Activated CD8-positive, alpha-beta memory T cell treated with anti-CD3 and anti-CD28 coated beads for 36 hours (primary cell): Measurements from ENCODE around the gene UGT1A3. TPM values are rescaled to one million over a fixed set of nuclear protein-coding genes. Genes with fewer than 3 reads are reported as not detected.
"Not testable (repeated sequence)": the region's sequence is repeated elsewhere in the genome, so short reads cannot be mapped to it uniquely, and the experiment has no call there.

Experiments
- CTCF ChIA-PET: fragments of 350-600 bp; sonication (Branson Sonifier 250); formaldehyde crosslinking; loops from one replicate; lab custom pipeline; 2021; ENCODE audit warnings: antibody characterized with exemption; lab: Charles Lee
- POLR2A ChIA-PET: fragments of 350-600 bp; sonication (Branson Sonifier 250); formaldehyde crosslinking; loops from one replicate; lab custom pipeline; 2021; ENCODE audit warnings: antibody characterized with exemption; lab: Charles Lee
- total RNA-seq, 2 experiments: library from RNA; stranded (reverse); gene quantifications; one replicate each; pipeline ENCODE4 v1.2.3, GENCODE V29; 2021

Gene UGT1A3
- total RNA-seq: not detected

DNA sequence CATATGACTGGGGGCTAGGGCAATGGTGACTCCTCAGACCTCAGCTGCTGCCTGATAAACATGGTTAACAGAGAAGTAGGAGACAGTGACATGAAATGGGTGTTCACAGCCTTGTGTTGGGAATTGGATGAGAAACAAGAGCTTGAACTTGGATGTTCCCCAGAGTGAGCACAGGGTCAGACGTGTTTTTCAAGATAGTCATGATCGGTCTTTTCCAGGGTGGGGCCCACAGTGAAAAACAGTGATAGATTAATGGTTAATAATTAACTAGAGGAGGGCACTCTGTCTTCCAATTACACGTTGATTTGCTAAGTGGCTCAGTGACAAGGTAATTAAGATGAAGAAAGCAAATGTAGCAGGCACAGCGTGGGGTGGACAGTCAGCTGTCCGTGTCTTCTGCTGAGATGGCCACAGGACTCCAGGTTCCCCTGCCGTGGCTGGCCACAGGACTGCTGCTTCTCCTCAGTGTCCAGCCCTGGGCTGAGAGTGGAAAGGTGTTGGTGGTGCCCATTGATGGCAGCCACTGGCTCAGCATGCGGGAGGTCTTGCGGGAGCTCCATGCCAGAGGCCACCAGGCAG, at the start of gene UGT1A3:
UGT1A3 (plus strand) TSS at position 320 of the 579 bp plus-strand sequence; CDS start at position 405, 85 bp downstream.
- POLR2A ChIA-PET: no interaction called here
- CTCF ChIA-PET: no interaction called here

GRCh38 chr2:233679196-233679595, 49.6 kb upstream of the UGT1A3 start:
- CTCF ChIA-PET: no interaction called here
- POLR2A ChIA-PET: no interaction called here

DNA sequence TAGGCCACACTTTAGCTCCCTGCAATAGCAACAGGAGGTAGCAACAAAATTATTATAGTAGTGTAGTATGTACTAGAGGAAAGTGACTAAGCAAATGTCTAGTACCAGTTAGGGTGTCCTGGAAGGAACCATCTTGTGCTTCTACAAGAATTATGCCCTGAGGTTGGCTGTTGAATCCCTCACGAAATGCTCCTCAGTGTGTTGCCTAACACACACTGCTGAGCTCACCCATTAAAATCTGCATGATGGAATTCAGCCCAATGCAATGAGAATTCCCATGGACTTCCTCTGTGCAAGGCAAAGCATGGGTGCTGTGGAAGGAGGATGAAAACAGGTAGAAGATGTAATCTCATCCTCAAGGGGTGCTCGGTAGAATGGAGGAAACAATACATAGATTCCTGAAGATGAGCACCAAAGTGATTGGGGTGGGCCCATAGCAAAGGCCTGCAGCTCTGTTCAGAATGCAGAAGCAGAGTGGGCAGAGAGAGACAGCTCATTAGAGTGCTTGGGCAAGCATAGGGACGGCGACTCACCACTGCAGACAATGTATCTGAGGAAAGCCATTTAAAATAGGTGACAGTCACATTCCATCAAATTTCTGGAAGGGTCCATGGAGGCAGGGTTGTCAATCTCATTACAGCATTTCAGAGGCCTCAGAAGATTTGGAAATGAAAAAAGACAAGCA, 48.3 kb upstream of the UGT1A3 start:
- ChIA-PET CTCF (no interaction called here), POLR2A (no interaction called here)

DNA sequence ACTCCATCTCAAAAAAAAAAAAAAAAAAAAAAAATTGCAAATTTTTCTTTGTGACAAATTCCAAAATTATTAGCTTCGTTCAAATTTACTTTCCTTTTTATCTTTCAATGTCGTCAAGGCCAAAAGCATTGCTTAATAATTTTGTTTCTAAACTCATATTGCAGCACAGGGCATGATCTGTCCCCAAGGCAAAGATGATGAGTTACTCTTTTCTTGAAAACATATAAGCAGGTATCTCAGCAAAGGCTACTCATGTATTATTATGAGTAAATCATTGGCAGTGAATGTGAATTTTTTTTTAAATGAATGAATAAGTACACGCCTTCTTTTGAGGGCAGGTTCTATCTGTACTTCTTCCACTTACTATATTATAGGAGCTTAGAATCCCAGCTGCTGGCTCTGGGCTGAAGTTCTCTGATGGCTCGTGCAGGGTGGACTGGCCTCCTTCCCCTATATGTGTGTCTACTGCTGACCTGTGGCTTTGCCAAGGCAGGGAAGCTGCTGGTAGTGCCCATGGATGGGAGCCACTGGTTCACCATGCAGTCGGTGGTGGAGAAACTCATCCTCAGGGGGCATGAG, 47.2 kb upstream of the UGT1A3 start, which contains the start of gene UGT1A7:
UGT1A7 (plus strand) TSS at position 381 of the 579 bp plus-strand sequence; CDS start at position 418, 37 bp downstream.
- CTCF ChIA-PET: no interaction called here

DNA sequence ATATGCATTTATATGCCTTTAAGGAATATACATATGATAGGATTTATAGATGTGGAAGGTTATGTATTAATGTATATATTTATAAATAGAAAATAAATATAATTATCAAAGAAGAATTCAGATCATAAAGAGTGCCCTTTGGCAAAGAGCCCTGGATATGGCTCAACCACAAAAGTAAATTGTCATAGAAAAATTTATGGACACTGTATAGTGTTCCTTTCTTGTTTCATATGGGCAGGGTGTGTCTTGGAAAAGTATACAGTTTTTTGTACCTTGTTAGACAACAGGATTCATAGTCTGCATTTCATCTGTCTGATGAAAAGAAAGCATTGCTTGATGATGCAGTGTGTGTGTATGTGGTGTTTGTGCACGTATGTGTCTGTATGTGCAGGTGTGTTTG, 44.2 kb upstream of the UGT1A3 start:
- ChIA-PET CTCF (no interaction called here), POLR2A (no interaction called here)

More for the DNA sequence above, 47.2 kb upstream of the UGT1A3 start, which contains the start of gene UGT1A7:
- POLR2A ChIA-PET: no interaction called here

- CTCF ChIA-PET: no interaction called here
- POLR2A ChIA-PET: no interaction called here
These were observed 41.9 kb upstream of the UGT1A3 start for GRCh38 chr2:233686928-233687327.

DNA sequence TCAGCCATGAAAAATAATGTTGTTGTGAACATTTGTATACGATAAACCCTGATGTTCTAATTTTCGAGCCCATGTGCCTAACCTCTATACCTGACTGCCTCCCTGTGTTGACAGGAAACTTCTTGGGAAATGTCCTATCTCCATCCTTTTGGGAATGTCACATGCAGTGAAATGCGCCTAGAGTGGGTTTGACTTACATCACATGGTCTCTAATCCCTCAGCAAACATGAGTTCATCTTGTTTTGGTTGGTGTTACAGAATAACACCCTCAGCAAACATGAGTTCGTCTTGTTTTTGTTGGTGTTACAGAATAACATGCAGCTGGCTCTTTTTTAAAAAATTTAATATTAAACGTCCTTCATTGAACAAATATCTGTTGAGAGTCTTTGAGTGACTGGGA, 40.5 kb upstream of the UGT1A3 start:
- CTCF ChIA-PET: no interaction called here
- POLR2A ChIA-PET: no interaction called here

DNA sequence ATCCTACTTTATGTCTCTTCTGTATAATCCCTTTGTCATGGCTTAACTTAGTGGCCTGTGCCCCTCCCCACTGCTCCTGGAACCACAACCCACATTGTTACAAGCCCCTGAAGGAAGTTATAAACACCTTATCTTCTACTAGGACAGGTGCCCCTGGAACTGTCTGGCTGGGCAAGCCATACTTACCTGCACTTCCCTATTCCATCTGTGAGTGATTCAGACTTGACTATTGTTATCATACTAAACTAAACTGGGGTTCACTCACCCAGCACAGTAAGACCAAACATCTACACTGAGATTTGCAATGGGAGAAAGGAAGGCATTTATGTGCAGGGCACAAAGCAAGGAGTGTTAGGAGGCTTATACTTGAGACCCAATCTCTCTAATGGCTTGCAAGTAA, 39.8 kb upstream of the UGT1A3 start:
- ChIA-PET POLR2A (no interaction called here), CTCF (no interaction called here)

GRCh38 chr2:233689501-233689900, 39.3 kb upstream of the UGT1A3 start:
- ChIA-PET CTCF (no interaction called here), POLR2A (no interaction called here)

DNA sequence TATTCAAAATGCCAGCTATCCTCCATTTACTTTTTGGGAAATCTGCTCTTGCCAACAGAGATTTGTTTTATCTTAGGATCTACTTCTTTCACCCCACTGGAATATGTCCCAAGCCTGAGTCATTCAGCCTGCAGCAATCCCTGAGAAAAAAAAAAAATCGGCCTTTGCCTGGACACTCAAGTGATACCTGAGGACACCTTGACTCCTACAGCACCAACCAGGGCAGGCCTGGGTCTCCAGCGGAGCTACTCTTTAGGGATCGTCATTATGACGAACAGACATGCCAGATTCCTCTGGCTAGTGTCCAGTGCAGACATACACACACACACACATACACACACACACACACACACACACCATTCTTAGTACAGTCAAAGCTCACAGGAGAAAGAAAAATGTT, 38.4 kb upstream of the UGT1A3 start:
- POLR2A ChIA-PET: no interaction called here
- CTCF ChIA-PET: no interaction called here

DNA sequence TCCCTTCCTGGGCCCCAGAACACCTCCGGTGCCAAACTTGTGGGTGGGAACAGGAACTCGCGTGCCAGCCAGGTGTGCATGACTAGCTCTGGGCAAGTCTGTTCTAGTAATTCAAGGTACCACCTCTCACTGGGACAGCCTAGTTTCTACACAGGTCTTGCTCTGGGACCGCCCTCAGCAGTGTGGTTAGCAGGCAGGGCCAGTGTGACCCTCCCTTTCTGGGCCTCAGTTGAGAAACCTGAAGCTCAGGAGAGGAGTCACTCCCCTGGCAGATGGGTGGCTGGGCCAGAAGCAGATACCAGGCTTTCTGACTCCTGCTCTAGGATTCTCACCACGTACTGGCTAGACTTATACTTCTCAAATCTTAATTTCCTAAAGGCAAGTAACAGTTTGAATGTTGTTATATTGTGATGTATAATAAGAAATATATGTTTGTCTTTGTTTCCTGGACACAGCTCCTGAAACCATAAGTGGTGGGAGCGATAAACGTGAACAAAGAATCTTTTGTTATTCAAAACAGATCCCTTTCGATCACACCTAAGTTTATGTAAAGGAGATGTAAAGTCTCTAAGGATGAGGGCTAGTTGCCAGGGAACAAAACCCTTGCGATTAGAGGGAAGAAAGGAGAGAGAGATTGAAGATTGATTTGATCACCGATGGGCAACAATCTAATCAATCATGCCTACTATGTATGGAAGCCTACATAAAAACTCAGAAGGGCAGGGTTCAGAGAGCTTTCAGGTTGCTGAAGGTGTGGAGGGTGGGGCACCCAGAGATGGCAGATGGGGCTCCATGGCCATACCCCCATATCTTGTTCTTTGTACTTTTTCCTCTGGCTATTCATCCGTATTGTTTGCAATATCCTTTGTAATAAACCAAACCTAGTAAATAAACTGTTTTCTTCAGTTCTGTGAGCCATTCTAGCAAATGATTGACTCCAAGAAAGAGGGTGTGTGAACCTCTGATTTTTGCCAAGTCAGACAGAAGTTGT, 37.1 kb upstream of the UGT1A3 start:
- POLR2A ChIA-PET: no interaction called here
- CTCF ChIA-PET: no interaction called here

- POLR2A ChIA-PET: no interaction called here
- CTCF ChIA-PET: no interaction called here
These were observed 36.2 kb upstream of the UGT1A3 start, which contains the start of gene UGT1A6 for GRCh38 chr2:233692648-233693047. UGT1A6 (plus strand) TSS chr2:233692890; CDS start chr2:233693005, 115 bp downstream.

- CTCF ChIA-PET: no interaction called here
- POLR2A ChIA-PET: no interaction called here
These were observed 34.9 kb upstream of the UGT1A3 start for GRCh38 chr2:233693963-233694362.

DNA sequence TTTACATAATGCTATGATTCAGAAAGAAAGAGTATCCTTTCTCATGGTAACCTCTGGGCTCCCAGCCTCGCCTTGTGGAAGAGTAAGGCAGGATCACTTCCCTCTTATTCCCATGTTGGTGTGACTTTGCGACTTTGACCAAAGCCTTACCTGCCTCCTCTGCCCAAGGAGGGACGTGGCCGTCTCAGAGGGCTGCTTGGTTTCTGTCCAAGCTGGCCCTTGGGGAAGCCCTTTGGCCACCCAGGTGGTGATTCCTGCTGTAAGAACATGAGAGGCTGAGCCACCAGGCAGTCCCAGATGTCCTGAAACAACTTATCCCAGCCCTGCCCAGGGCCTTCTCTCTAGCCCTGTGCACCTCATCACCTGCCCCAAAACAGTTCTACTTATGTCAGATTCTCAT, 30.1 kb upstream of the UGT1A3 start:
- POLR2A ChIA-PET: no interaction called here
- CTCF ChIA-PET: no interaction called here

- POLR2A ChIA-PET: no interaction called here
- CTCF ChIA-PET: interaction anchor here (1.1 kb wide), 1 partner anchor 12 kb away, joined by 3 read pairs; no protein-coding TSS in a partner anchor
These were observed 29.3 kb upstream of the UGT1A3 start for GRCh38 chr2:233699424-233700027.

DNA sequence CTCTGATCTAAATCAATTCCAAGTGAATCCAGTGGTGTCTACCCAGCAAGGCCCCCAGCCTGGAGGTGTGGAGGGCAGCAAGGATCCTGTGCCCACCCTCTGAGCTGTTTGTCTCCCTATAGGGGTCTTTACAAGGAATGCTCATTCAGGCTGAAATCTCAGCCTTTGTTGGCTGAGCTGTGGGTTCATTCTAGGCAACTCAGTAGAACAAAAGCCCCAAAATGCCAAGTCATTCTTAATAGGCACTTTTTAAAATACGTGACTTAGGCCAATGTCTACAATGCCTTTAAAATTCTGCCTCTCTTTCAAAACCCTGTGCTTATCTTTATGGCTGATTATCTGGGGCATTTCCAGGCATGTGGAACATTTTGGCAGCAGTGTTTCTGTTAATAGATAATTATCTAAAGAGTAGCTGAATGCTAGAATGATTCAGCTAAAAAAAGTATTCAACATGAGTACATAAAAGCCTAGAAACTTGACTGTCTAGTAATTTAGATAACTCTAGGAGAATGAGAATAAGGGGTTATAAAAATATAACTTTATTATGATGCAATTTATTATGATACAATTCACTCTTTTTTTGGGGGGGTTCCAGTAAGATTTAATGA, 28.7 kb upstream of the UGT1A3 start:
- CTCF ChIA-PET: interaction anchor here (1.1 kb wide), 1 partner anchor 11 kb away, joined by 3 read pairs; no protein-coding TSS in a partner anchor
- POLR2A ChIA-PET: no interaction called here

- POLR2A ChIA-PET, CTCF ChIA-PET: not testable (repeated sequence)
These were observed 28.0 kb upstream of the UGT1A3 start for GRCh38 chr2:233700842-233701241.

DNA sequence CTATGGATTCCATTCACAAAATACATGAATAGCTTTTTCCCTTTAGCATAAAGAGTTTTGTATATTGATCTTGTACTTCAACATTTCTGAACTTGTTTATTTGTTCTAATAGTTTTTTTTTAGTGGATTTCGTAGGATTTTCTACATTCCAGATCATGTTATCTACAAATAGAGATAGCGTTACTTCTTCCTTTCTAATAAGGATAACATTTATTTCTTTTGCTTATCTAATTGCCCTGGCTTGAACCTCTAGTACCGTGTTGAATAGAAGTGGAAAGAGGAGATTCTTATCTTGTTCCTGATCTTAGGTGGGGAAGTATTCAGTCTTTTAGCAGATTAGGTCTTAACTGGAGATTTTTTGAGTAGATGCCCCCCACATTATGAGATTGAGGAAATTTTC, 26.6 kb upstream of the UGT1A3 start:
- POLR2A ChIA-PET: no interaction called here
- CTCF ChIA-PET: no interaction called here
